KOPT-K1 (cell line): Measurements from ENCODE around the gene CMTM1.

Experiments
- H3K27ac ChIP-seq: fragments of 200-600 bp; sonication (generic); 2 replicates; pipeline ENCODE4 v1.5.1; 2016; ENCODE audit warnings: antibody characterized with exemption, mild to moderate bottlenecking, low read depth, low read length; ENCODE audit not compliant: poor library complexity, severe bottlenecking
- H3K36me3 ChIP-seq: fragments of 200-600 bp; sonication (generic); 2 replicates; pipeline ENCODE4 v1.5.1; 2017; ENCODE audit warnings: antibody characterized with exemption, mild to moderate bottlenecking, low read length, moderate library complexity; ENCODE audit not compliant: insufficient read depth
- H3K9me3 ChIP-seq: fragments of 200-600 bp; sonication (generic); 2 replicates; pipeline ENCODE4 v1.5.1; 2017; ENCODE audit warnings: antibody characterized with exemption, low read length, mild to moderate bottlenecking; ENCODE audit not compliant: insufficient read depth, poor library complexity, severe bottlenecking

The CMTM1 gene

DNA sequence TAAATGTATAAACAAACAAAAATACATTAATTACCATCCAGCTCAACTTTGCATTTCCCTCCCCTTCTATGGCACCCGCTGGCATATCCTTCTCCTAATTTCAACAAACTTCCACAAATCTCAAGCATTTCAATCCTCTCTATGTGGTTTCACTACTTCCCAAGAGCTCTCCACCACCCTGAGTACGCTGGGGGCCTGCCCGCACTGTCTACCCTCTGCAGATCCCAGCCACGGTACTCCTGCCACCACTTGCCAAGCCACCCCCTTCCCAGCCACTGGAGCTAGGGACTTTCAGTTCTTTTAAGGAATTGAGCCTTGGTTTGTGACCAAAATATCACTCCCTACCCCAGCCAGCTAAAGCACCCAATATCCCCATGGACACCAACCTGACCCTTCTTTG is 18.2 kb upstream of the CMTM1 start:
- H3K27ac ChIP-seq: peak overlapping the region; percentile 98

DNA sequence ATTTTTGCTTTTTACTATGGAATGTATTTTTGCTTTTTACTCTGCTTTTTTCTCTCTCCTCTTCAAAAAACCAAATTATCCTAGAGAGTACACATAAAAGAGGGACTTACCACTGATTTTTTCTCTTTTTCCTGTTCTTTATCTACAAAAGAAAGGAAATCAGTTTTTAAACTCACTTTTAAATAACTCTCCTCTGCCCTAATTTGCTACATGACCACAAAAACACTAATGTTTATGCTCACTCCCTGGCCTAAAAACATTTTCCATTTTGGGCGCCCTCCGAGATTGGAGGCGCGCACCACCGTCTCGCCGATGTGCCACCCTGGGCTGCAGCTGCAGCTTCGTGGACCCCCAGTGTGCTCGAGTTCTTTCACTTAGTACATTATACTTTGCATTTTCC is 17.4 kb upstream of the CMTM1 start:
- Histone ChIP-seq H3K36me3 (0 out of 2 replicates have a peak, but pooled peaks cover under 1% of the 10 kb centered on the region), H3K27ac (peak overlapping the region; percentile 98), H3K9me3 (no peaks in the 10 kb centered on the region)

More for the DNA sequence above, 18.2 kb upstream of the CMTM1 start:
- Histone ChIP-seq H3K36me3 (no peaks in the 10 kb centered on the region), H3K9me3 (no peaks in the 10 kb centered on the region)

DNA sequence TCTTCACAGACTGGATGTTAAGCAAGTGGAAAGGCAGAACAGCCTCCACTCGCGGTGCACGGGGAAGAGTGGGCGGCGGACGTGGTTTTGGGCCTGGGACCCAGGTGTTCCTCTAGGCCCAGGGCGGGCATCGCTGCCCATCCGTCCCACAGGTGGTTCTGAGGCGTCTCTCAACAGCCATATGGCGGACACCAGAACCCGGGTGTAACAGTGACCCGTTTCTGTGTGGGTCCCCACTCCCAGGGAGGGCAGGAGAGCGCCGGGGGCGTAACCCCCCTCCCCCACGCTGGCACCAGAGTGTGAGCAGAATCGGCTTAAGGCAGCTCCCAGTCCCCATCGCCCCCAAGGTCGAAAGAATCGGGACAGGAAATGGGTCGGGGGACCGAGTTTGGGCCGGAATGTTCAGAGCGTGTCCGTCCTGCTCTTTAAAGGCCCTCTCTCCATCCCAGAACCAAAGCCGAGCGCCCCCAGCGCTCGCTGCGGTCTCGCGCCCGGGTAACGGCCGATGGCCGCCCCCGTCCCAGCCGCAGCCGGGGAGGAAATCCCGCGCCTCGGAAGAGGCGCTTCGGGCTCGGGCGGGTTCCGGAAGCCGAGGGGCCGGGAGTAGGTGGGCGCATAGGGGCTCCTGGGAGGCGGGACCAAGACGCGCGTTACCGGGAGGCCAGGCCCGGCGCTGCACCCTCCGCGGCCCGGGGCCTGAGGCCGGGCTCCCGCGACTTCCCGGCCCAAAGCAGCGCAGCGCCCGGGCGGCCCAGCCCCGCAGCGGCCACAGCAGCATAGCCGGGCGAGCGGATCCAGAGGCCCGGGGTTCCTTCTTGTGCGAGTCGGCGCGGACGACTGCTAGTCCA is 16.7 kb upstream of the CMTM1 start, which contains the start of gene TK2:
TSS of gene TK2 (minus strand) at position 839 of the 848 bp plus-strand sequence. CDS start at position 778, 61 bp downstream.
- H3K27ac ChIP-seq: peak within 1 kb of the TSS; percentile 98

DNA sequence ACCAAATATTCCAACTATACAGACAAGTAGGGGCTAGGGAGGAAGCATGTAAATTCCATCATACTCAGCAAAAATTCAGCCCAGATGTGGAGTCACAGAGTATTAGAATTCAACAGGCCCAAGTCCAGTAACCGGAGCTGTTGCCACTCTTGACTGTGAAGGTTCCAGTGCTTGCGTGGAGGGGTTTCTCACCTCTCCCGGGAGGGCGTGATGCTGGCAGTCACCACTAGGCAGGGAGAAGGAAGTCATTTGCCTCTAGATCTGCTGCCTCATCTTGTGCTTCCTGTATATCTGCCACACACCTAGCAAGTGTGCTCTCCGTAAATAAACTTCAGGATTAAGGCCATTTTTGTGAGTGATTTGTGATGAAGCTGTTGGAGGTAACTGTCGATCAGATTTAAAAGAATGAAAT is 14.9 kb upstream of the CMTM1 start:
- Histone ChIP-seq H3K9me3 (no peaks in the 10 kb centered on the region), H3K36me3 (peaks cover 25% of the 10 kb centered on the region), H3K27ac (peak overlapping the region; percentile 98)

More for the DNA sequence above, 16.7 kb upstream of the CMTM1 start, which contains the start of gene TK2:
- Histone ChIP-seq H3K9me3 (no peaks in the 10 kb centered on the region), H3K36me3 (peaks cover 7% of the 10 kb centered on the region; the same call in 1 of the 2 replicates)

DNA sequence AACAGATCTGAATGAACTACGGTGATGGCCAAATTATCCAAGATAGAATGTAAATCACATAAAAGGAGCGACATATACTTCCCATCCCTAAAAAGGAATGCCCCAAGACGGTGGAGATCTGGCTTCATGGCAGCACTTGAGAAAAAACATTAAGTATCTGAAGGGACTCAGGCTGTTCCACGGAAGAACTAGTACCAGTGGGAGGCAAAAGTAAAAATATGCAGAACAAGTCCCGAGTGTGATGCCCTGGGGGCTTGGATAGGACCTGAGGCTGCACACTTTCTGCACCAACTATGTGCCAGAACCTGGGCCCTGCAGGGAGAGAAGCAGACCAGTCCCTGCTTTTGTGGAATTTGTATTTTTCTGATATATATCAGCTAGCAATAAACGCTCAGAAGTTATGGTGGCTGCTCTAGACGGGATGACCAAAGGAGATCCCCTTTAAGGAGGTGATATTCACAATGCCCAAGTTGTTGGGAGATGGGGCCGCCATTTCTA is 14.4 kb upstream of the CMTM1 start:
- no peaks in the 10 kb centered on the region for H3K9me3 ChIP-seq
- peaks cover 29% of the 10 kb centered on the region for H3K36me3 ChIP-seq
- H3K27ac ChIP-seq: peak overlapping the region; percentile 98

DNA sequence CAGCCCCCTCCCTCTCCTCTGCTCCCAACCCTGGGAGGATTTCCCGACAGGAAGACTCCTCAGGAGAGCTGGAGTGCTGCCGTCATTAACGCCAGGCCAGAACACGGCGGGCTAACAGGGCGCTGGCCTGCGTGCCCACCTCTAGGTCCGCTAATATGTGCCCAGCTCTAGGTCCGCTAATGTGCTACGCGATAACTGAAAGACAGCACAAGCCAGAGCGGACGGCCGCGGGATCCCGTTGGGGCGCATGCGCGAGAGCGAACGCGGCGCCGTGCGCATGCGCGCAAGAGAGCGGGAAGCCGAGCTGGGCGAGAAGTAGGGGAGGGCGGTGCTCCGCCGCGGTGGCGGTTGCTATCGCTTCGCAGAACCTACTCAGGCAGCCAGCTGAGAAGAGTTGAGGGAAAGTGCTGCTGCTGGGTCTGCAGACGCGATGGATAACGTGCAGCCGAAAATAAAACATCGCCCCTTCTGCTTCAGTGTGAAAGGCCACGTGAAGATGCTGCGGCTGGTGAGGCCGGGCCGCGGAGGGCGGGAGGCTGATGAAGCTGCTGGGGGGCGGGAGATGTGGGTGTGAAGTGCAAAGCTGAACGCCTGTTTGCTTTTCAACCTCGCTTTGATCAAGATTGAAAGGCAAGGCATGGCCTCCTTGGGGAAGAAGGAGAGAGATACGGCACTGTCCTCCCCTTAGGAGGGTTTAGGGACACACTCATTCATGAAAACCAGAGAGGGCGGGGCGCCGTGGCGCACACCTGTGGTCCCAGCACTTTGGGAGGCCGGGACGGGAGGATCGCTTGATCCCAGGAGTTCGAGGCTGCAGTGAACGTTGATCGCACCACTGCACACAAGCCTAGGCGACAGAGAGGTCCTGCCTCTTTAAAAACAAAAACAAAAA is 13.7 kb upstream of the CMTM1 start, which contains the start of gene CKLF:
TSS of gene CKLF (plus strand) at position 291 of the 892 bp plus-strand sequence. CDS start at position 431, 140 bp downstream.
- Histone ChIP-seq H3K27ac (peak within 1 kb of the TSS; percentile 98), H3K9me3 (no peaks in the 10 kb centered on the region), H3K36me3 (peaks cover 36% of the 10 kb centered on the region)

DNA sequence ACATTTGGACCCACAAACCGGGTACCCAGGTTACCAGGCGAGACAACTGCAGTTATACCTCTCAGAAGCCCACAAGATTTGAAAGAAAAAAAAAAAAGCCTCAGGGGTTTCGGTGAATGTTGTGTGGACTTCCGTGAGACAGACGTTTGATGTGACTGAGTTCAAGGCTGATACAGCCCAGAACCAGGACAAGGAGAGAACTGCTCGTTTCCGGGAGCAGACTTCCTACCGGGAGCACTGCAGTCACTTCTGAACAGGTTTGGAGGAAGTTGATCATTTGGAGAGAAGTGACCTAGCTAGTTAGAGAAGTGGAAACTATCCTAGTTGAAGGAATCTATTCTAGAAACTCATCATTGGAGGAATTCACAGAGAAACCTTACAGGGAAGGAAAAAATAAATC is 13.0 kb upstream of the CMTM1 start:
- H3K36me3 ChIP-seq: peaks cover 43% of the 10 kb centered on the region
- no peaks in the 10 kb centered on the region for H3K9me3 ChIP-seq
- peak overlapping the region; percentile 98 for H3K27ac ChIP-seq

DNA sequence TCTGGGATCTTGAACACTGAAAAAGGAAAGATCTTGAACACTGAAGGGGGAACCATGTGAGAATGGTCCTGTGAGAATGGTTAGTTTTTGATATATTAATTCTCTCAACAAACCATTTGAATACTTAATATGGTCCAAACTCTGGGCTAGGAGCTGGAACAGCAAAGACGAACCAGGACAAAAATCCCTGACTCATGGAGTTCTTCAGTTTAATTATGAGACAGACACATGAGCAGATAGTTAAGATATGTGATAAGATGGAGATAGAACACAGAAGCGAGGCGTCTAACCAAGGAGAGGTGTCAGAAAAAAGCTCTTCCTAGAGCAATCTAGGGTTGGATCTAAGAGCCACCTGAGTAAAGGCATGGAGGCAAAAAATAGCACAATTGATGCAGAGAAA is 12.2 kb upstream of the CMTM1 start:
- H3K27ac ChIP-seq: peak overlapping the region; percentile 98
- no peaks in the 10 kb centered on the region for H3K9me3 ChIP-seq
- peaks cover 51% of the 10 kb centered on the region for H3K36me3 ChIP-seq

DNA sequence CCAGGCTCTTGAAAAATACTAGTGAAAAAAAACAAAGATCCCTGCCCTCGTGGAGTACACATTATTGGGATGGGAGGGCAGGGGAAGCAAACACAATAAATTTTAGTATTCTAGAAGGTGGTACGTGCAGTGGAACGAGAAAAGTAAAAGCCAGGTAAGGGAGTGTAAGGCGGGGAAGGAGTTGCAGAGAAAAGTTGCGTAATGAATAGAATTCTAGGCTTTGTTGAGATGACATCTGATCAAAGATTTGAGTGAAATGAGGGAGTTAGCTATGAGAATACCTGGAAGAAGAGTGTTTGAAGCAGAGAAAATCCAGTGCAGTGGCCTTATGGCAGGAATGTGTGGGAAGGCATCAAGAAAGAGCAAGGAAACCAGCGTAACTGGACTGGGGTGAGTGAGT is 11.7 kb upstream of the CMTM1 start:
- peak overlapping the region; percentile 98 for H3K27ac ChIP-seq
- peaks cover 56% of the 10 kb centered on the region for H3K36me3 ChIP-seq
- H3K9me3 ChIP-seq: no peaks in the 10 kb centered on the region

DNA sequence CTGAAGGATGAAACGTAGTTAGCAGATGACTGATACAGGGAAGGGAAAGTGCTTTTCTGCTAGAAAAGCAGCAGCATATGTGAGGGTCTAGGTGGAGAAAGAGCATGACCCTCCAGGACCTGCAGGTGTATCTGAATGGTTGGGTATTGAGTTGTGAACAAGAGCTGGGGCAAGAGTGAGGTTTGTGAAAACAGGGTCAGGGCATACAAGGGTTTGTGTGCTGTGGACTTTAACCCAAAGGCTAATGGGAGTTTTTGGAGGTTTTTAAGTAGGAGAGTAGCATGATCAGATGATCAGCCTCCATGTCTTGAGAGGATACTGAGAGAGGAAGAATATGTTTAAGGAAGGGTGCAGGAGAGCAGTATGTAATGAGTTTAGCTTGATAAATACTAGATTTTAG is 6.1 kb upstream of the CMTM1 start:
- Histone ChIP-seq H3K9me3 (no peaks in the 10 kb centered on the region), H3K27ac (peak overlapping the region; percentile 94), H3K36me3 (peaks cover 87% of the 10 kb centered on the region)

DNA sequence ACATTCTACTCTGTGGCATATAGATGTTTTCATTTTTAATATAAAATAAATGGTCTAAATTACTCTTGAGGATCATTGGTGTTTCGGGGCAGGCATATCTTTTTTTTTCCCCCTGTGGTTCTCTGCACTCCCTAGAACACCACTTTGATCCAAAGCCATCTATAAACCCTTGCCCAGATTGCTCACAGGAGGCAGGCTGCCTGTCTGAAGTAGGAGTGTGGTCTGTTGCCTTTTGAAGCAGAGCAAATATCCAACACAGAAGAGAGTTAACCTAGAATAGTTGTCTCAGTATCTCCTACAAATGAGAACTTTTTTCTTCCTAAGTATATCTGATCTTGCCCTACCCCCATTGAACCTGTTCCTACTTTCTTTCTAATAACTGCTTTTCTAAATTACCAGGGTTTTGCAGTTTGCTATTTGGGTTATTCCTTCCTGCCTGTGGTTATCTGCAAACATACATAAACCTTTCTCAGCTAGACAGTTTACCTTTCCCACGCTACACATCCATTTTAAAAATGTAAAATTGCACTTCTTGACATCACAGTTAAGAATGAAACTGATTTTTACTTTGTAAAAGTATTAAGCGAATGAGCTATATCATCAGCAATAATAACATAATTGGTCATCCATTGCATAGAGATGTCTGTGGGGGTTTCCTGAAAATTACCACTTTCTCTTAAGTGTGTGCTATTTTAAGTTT is 4.7 kb upstream of the CMTM1 start:
- peaks cover 88% of the 10 kb centered on the region for H3K36me3 ChIP-seq
- H3K9me3 ChIP-seq: no peaks in the 10 kb centered on the region
- H3K27ac ChIP-seq: peak overlapping the region; percentile 94

DNA sequence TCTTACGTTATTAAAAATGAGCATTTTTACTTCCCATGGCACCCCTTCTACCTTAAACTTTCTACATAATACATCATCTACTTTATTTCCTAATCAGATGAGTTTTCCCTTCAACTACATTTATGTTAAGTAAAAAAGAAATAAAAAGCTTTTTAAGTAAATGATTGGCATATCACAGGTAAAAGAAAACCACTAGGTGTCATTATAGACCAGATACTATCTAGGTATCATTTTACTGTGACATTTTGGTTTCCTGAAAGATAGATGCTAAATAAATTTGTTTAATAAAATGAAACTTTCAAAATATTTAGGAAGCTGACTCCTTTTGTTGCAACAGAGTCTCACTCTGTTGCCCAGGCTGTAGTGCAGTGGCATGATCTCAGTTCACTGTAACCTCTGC is 3.8 kb upstream of the CMTM1 start:
- peak overlapping the region; percentile 94 for H3K27ac ChIP-seq
- peaks cover 88% of the 10 kb centered on the region for H3K36me3 ChIP-seq
- no peaks in the 10 kb centered on the region for H3K9me3 ChIP-seq

DNA sequence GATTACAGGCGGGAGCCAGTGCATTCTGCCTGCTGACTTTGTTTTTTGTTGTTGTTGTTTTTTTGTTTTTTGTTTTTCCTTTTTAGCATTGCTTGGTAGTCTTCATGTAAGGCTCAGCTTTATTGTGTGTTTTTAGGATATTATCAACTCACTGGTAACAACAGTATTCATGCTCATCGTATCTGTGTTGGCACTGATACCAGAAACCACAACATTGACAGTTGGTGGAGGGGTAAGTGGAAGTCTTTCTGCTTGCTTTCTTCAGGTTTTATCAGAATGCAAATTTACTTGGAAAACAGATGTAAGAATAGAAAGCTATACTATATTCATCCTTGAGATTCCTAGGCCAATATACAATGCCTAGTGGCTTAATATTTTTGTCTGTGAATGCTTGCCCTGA is 3.3 kb upstream of the CMTM1 start:
- Histone ChIP-seq H3K9me3 (no peaks in the 10 kb centered on the region), H3K27ac (peak overlapping the region; percentile 94)

DNA sequence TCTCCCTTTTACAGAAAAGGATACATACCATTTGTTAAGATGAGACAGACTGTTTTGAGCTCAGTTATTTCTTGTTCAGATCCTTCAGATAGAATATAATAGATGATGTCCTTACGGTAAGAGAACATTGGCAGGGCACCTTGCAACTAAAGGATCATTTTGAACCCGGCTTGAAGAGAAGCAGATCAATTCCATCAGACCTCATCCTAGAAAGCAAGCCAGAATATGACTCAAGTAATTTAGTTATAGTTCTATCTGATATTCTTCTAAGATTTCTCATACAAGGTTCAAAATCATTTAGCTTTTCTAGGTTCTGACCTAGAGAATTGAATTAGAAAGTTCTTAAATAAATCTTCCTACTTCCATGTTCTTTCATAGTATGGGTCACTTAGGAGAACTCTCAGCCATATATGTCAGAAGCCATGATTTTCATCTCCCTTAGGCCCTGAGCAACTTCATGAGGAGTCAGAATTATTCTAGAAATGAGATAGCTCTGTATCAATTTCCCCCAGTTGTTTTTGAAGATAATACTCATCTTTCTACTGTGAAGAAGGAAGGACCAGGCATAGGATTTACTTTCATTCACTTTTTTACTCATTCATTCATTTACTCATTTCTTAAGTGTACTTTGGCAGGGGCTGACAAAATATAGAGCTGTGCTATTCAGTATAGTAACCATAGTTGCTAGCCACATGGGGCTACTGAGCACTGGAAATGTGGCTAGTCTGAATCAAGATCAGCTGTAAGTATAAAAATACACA is 2.5 kb upstream of the CMTM1 start:
- Histone ChIP-seq H3K36me3 (peaks cover 87% of the 10 kb centered on the region), H3K9me3 (no peaks in the 10 kb centered on the region), H3K27ac (peak overlapping the region; percentile 94)

More for the DNA sequence above, 3.3 kb upstream of the CMTM1 start:
- H3K36me3 ChIP-seq: peaks cover 88% of the 10 kb centered on the region
